ENCODE data around the gene ATG16L2.
"Not testable (repeated sequence)": the region's sequence is repeated elsewhere in the genome, so short reads cannot be mapped to it uniquely, and the experiment has no call there.

DNA sequence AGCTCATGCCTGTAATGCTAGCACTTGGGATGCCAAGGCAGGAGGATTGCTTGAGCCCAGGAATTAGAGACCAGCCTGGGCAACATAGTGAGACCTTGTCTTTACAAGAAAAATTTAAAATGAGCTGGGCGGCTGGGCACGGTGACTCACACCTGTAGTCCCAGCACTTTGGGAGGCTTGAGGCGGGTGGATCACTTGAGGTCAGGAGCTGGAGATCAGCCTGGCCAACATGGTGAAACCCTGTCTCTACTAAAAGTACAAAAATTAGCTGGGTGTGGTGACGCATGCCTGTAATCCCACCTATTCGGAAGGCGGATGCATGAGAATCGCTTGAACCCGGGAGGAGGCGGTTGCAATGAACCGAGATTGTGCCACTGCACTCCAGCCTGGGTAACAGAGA is 2.5 kb upstream of the ATG16L2 start:
- TF ChIP-seq, protein P1, sequence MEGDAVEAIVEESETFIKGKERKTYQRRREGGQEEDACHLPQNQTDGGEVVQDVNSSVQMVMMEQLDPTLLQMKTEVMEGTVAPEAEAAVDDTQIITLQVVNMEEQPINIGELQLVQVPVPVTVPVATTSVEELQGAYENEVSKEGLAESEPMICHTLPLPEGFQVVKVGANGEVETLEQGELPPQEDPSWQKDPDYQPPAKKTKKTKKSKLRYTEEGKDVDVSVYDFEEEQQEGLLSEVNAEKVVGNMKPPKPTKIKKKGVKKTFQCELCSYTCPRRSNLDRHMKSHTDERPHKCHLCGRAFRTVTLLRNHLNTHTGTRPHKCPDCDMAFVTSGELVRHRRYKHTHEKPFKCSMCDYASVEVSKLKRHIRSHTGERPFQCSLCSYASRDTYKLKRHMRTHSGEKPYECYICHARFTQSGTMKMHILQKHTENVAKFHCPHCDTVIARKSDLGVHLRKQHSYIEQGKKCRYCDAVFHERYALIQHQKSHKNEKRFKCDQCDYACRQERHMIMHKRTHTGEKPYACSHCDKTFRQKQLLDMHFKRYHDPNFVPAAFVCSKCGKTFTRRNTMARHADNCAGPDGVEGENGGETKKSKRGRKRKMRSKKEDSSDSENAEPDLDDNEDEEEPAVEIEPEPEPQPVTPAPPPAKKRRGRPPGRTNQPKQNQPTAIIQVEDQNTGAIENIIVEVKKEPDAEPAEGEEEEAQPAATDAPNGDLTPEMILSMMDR (IDR thresholded peaks at IDR 0.05; ENCODE audit: poor library complexity, severe bottlenecking), result not testable (repeated sequence)
- TF ChIP-seq, protein P2, sequence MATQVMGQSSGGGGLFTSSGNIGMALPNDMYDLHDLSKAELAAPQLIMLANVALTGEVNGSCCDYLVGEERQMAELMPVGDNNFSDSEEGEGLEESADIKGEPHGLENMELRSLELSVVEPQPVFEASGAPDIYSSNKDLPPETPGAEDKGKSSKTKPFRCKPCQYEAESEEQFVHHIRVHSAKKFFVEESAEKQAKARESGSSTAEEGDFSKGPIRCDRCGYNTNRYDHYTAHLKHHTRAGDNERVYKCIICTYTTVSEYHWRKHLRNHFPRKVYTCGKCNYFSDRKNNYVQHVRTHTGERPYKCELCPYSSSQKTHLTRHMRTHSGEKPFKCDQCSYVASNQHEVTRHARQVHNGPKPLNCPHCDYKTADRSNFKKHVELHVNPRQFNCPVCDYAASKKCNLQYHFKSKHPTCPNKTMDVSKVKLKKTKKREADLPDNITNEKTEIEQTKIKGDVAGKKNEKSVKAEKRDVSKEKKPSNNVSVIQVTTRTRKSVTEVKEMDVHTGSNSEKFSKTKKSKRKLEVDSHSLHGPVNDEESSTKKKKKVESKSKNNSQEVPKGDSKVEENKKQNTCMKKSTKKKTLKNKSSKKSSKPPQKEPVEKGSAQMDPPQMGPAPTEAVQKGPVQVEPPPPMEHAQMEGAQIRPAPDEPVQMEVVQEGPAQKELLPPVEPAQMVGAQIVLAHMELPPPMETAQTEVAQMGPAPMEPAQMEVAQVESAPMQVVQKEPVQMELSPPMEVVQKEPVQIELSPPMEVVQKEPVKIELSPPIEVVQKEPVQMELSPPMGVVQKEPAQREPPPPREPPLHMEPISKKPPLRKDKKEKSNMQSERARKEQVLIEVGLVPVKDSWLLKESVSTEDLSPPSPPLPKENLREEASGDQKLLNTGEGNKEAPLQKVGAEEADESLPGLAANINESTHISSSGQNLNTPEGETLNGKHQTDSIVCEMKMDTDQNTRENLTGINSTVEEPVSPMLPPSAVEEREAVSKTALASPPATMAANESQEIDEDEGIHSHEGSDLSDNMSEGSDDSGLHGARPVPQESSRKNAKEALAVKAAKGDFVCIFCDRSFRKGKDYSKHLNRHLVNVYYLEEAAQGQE (IDR thresholded peaks at IDR 0.05; ENCODE audit: borderline replicate concordance), result not testable (repeated sequence)
- TF ChIP-seq EP300 (conservative IDR thresholded peaks at IDR 0.05; ENCODE audit: poor library complexity, severe bottlenecking); EZH2 (IDR thresholded peaks at IDR 0.05; ENCODE audit: borderline replicate concordance, insufficient read depth, low read length, poor library complexity, severe bottlenecking): not testable (repeated sequence)
